DMS153 (cell line): ENCODE measurements around the gene RBM7.
A peak's percentile ranks its signal among the peaks of the same experiment; 100 is the strongest.

ENCODE experiments used
- DNase-seq: peaks from one replicate; lab custom pipeline; 2025; lab: John Stamatoyannopoulos, UW

The RBM7 gene

DNA sequence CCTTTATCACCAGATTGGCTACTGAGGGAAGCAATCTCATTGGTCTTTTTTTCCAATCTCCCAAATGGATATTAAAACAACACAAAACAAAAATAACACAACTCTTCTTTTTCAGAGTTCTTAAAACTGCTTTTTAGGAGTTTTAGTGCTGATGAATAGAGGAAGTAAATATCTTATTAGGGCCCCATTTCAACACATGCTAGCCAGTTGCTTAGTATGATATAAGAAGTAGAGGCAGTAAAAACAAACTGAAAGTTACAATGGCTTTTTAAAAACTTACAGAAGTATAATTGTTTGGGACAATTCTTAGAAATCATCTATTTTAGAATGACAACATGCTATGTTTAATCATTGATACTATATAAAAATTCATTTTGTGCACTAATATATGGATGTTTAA lies 3.5 kb upstream of the RBM7 start:
- no peak for DNase-seq

DNA sequence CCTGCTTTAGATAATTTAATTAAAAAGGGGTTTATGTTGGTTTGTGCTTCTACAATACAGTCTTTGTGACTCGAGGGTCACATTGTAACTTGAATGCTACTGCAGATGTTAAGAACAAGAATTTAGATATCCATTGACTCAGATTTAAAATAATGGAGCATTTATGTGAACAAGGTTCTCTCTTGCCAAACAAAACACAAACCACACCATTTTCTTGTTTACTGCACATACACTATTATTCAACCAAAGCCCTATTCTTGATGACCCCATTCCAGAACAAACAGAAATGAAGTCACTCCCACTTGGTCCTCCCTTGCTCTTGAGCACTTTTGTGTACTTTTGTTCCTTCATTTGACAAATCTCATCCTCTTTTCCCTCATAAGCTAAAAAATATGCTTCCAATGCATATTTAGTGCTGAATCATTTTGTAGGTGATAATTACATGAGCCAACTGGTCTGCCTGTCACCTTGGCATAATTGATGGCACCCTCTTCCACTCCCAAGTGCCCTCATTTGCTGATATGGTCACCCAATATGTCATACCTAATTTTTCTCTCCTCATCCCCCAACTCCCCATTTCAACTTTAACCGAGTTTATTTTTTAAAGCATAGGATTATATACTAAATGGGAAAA lies 3.0 kb upstream of the RBM7 start:
- no peak for DNase-seq

DNA sequence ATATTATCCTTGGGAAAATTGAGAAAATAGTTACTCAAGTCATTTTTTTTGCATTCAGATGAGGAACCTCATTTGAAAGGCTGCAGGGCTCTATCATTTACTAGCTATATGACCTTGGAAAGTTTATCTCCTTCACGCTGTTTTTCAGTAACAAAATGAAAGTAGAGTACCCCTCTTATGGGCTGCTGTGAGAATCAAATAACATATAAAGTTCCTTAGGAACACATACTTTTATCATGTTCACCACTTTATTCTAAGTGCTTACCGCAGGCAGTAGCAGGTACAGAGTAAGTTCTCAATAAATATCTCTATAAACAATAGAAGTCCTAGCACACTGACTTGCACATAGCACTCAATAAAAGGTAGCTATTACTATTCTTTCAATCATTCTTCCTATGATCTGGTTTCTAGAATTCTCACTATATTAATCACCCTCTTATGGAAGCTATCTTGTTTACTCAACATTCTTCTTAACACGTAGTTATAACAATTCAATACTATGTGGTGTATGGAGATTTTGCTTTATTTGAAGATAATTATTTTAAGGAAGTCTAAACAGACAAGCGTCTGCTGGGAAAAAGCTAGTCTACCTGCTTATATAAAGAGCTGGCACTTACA lies 2.1 kb upstream of the RBM7 start:
- no peak for DNase-seq

DNA sequence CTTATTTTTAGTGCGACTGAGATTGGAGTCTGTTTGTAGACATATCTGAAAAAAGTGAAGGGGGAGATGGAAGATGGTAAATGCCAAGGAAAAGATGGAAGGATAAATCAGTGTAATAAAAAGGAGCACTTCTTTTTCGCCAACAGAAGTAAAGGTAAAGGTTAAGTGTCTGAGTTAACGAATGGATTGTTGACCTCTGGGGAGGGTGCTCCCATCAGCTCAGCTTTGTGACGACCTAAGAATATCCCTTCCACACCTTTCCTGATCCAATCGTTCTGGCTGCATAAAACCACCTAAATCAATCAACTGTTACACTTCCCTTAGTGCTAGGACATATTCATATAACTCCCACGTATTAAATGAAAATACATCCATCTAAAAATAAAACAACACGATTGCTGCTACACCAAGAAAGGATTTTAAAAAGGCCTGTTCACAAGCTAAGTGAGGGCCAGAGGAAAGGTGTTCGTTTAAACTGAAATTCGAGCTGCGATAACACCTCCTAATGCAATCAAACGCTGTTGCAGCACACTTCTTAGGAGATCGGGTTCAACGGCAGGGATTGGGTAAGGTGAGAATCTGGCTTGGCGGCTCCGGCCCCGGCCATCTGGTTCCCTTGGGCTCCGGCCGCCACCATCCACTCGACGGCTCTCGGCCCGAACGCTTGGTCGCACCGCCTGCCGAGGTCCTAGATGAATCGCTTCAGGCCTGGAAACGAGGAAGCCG lies 813 bp upstream of the RBM7 start:
- DNase-seq, result peak; percentile 61

DNA sequence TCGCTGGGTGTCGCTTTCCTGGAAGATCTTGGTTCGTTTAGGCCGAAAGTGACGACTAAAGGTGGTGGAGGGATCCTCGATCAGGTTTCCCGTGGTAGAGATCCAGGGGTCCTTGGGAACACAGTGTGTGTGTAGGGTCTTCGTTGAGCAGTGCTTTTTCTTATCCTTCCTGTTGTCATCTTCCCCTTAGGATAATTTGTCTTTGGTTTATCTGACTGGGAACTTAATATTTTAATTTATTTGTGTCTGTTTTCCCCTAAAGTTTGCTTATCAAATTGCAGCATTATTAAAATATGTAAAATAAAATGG lies 403 bp downstream of the RBM7 start:
- DNase-seq, result no peak

DNA sequence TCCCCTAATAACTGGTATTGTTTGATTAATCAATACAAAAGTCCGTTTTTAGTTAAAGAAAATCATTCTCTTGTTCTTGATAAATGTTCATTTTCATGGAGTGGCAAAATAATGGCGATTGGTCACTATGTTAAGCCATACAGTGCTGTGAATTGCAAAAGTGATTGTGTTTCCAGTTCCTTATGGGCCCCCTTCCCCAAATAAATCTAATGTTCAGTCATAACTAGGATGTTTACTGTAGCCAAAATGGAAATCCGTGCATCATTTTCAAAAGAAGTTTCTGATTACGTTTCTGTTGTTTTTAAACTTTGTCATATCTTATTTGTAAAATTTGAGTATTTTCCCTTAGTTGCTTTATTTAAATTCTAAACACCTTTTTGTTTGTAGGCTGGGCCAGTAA lies 845 bp downstream of the RBM7 start:
- DNase-seq, result no peak

DNA sequence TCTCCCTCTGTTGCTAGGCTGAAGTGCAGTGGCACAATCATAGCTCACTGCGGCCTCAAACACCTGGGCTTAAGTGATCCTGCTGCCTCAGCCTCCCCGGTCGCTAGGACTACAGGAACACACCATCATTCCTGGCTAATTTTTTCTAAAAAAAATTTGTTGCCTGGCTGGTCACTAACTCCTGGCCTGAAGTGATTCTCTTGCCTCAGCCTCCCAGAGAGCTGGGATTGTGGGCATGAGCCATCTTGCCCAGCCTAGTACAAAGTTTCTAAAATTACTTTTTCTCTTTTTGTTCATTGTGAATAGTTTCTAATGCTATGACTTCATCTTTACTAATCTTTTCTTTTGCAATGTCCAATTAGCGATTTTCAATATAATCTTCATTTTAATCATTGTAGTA lies 12.5 kb downstream of the RBM7 start:
- no peak for DNase-seq

DNA sequence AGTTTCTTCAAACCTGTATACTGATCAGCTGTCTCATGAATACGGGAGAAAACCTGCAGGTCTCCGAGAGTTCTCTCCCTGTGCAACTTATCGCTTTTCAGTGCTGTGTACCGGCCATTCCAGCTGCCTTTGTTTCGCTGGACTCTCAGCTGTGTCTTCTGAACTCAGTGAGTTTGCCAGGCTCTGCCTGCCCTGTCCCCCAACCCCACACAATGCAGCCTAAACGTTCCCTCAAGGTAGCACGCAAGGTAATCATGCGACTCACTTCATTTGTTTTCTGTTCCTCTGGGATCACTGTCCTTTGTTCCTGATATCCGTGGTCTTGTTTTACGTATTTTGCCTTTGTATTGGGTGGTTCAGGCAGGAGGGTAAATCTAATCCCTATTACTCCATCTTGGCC lies 13.5 kb downstream of the RBM7 start:
- no peak for DNase-seq

DNA sequence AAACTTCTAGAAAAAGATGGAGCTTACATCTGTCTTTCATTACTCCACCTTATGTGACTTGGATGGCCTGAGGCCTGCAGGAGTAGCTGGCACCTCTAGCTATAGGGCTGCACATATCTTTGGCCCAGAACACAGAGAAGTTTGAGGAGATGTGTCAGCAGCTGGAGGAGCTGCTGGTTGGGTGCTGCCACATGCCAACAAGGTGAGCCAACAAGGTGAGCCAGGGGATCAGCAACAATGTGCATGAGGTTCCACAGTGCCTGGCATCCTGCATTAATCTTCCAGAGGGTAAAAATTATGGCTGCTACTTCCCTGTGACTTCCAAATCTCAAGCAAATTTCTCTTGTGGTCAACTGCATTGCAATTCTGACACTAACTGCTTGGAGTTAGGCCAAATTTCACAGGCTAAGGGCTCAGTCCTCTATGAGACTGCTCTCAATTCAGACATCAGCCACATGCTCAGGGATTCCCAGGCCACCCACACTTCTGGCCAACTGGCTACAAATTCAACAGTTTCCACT lies 16.0 kb downstream of the RBM7 start:
- no peak for DNase-seq

DNA sequence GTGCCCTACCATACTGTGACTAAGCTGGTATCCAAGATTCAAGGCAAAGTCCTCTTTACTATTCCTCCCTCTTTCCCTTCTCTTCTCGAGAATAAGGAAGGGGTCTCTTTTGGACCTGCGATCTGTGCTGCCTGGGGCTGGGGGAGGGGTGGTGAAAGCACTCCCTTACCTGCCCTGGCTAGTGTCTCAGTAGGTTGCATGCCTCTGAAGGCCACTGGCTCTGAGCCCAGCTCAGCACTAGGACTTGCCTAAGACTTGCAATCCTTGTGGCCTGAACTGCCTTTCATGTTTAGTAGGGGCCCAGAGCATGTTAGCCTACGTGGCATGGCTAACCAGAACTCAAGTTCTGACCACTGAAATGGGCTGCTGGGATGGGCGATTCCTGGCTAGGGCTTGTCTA lies 25.8 kb downstream of the RBM7 start:
- no peak for DNase-seq

DNA sequence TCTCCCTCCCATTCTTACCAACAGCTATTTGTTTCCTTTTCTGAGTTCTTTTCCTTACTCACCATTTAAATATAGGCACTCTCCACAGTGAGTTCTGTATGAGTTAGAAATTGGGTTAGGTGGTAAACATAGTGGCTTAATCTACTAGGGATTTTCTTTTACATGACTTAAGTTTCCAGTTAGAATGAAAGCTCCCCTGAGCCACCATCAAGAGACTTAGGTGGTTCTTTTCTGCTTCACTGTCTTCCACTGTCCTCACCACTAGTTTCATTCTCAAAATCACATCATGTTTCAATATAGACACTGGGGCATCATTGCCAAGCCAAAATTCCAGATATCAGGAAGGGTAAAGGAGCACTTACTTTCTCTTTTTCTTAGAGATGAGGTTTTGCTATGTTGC lies 29.8 kb downstream of the RBM7 start:
- DNase-seq, result no peak

DNA sequence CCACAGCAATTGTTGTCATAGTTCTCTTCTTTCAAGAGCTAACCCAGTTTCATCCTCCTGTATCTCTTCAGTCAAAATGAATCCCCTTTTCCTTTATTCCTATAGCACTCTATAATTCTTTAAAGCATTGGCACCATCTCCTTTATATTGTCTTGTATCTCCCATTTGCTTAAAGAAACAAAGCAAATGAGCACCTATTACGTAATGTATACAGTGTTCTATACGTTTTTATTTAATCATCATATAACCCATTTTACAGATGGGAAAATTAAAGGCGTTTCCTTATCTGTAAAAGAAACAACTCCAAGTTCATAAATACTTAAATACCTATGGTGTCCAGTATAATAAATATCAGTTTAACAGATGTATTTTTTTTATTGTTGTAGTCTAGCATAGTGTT lies 32.4 kb downstream of the RBM7 start:
- DNase-seq, result no peak

DNA sequence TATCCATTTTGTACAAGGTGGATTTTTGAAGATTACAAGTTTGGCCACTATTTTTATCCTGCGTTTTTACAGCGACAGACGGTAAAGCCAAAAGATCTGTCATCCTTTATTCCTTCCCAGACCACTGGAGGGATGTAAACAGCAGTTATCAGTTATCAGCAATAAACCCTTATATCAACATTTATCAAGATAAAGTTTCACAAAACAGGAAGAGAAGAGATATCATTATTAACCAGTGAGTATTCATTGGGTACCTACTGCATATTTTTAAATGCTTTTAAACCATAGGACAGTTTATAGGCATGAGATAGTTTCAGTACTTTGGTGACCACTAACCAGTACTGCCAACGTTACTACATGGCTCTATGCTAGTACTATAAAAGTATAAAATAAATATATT lies 32.9 kb downstream of the RBM7 start:
- no peak for DNase-seq

DNA sequence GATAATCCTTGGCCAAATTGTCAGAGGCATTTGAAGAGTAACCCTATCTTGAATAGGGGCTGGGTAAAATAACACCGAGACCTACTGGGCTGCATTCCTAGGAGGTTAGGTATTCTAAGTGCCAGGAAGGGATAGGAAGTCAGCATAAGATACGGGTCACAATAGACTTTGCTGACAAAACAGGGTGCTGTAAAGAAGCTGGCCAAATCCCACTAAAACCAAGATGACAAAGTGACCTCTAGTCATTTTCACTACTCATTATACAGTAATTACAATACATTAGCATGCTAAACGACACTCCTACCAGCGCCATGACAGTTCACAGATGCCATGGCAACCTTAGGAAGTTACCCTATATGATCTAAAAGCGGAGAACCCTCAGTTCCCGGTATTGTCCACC lies 37.8 kb downstream of the RBM7 start:
- no peak for DNase-seq

DNA sequence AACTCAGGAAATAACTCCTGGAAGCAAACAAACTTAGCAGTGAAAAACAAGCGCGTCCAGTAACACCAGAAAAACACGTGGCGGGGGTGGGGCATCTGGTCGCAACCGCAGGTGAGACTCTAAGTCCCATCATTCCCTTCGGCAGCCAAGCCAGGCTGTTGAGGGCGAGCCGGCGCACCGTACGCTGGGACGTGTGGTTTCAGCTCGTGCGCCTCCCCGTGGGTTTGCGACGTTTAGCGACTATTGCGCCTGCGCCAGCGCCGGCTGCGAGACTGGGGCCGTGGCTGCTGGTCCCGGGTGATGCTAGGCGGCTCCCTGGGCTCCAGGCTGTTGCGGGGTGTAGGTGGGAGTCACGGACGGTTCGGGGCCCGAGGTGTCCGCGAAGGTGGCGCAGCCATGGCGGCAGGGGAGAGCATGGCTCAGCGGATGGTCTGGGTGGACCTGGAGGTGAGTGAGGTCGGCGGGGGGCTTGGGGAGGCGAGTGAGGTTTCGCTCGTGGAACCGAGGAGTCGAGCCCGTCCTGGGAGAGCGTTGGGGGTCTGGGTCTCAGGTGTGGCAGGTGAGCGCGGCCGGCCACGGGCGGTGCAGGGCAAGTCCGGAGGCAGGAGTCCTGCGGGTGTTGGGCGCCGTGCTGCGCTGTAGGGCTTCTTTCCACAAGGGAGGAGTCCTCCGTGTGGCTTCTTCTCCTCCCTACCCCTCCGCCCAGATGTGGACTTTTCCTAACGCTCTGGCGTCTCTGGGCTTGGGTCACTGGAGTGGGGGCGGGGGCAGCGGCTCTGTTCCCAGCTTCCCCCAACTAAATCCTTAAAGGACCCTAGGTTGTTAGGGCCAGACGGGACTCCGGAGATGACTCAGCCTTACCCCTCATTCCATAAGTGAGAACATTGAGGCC lies 39.0 kb downstream of the RBM7 start, which contains the start of gene REXO2:
REXO2 (plus strand) TSS at position 239 of the 892 bp plus-strand sequence; CDS start at position 301, 62 bp downstream.
- peak; percentile 91 for DNase-seq

DNA sequence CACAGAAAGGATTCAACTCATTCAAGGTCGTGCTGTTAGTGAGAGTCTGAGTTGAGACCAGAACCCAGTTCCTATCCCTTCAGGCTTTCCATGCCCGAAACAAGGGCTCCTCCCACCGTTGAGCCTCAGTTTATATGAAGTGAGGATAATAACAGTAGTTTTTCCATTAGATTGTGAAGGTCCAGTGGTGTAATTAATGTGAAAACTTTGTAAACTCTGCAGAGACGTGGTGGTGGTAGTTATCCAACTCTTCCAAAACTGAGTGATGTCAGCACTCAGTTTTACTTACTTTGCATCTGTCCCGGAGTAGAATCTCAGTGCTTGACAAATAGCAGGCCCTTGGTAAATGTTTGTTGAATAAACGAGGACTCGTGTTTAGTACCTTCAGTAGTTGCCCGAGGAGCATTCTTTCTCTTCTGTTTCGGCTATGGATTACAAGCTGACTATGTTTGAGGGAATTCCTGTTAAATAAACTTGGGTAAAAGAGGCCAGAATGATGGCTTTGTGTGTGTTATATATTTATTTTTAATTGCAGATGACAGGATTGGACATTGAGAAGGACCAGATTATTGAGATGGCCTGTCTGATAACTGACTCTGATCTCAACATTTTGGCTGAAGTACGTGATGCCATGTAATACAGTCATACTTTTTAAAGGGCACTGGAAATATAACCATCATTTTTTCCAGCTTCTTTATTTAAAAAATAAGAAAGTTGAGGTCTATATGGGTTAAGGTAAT lies 39.8 kb downstream of the RBM7 start:
- no peak for DNase-seq

DNA sequence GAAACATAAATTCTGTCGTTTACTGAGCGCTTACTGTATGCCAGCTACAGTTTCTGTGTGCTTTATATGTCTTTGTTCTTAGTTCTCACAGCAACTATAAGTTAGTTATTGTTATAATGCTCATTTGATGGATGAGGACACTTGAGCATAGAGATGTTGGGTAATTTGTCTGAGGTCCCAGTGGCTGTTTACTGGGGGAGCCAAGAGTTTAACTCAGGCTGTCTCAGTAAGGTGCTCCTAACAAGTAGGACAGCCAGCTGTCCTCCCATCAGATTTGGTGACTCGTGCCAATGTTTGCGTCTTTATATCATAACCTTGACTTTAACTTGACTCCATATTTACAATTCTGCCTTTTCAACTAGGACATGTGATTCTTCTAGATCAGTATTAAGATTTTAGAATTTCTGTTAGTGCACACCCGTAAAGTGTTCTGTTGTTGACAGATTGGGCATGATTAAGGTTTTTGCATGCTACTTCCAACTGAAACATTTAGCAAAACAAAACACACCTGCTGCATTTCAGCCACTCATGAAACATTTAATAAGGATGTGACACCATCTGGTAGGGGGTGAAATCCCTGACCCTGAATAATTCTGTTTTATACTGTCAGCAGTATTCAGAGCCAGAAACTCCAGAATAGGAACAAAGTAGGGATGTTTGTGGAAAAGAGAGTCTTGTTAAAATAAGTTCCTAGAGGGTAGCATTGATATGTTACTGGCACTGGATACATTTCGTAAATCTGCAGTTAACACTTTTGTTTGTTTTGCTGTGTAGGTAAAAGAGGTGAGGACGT lies 40.7 kb downstream of the RBM7 start:
- peak; percentile 10 for DNase-seq

DNA sequence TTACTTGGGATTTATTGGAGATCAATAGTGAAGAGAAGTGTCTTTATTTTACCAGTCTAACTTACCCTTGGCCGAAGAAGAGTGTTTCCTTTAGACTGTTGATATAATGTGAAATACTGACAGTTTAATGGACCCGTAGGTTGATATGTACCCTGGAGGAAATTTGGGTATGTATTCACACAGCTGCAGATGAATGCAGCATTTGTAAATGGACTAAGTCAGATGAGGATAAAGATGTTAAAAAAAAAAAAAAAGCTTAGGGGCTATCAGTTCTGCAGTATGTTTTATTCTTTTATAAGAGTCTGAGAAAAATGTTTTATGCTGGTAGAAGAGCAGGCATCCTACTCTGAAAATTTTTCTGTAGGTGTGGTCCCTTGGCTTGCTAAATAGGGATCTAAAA lies 41.5 kb downstream of the RBM7 start:
- DNase-seq, result peak; percentile 16

DNA sequence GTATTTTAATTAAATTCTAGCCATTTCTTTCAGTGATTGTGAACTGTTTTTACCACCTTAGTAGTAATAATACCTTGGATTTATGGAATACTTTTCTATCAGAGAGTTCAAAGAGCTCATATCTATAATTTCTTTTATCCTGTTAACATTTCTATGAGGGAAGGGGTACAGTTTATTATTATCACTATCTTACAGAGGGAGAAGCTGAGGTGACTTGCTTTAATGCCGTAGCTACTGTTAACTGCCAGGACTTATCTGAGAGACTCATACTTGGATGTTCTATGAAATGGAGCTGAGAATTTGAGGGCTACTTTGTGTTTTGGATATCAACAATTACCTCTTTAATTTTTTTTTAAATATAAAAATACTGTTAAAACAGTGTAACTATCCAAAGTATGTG lies 42.1 kb downstream of the RBM7 start:
- DNase-seq, result no peak

DNA sequence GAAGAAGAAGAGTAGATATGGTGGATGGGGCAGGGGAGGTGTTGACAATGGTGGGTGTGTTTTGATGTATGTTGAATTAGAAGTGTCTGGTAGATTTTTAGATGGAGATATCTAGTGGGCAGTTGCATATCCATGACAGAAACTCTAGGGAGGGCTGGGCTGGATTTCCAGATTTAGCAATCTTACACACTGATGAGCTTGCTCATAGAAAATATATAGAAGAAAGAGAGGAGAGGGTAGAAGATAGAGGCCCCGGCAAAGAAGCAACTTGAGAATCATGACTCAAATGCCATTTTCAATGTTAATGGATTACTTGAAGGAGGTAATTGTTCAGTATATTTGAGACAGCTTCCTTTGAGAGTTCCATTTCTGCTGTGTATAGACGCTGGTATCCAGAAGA lies 47.0 kb downstream of the RBM7 start:
- no peak for DNase-seq

DNA sequence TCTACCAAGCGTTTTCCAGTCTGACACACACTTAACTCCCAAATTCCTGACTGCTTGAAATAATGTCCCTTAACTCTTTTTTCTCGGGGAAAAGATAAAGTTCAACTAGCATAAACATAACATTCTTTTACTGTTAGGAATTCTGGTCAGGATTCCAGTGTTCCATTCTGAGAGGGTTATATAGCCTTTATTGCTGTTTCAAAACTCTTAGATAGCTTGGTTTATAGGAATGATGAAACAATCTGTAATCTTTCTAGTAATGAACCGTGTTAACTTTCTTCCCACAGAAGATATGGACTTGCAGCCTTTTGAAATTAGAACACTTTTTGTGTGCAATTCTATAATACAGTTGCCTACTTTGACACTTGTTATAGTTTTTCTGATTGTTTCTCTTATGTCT lies 47.4 kb downstream of the RBM7 start:
- DNase-seq, result no peak
